Chondrocyte (in vitro differentiated cells): ENCODE measurements around the gene FCER1G. TPM values are rescaled to one million over a fixed set of nuclear protein-coding genes. Genes with fewer than 3 reads are reported as not detected.

Experiments used
- DNase-seq: peaks from one replicate; pipeline ENCODE4 v3.0.0; 2021; ENCODE audit warnings: mixed read lengths, low spot score
- H3K27ac Mint-ChIP-seq: one replicate; pipeline ENCODE4 v1.8.0; 2021; ENCODE audit warnings: mild to moderate bottlenecking, moderate library complexity, mixed read lengths; ENCODE audit not compliant: unreplicated experiment
- H3K27me3 Mint-ChIP-seq: 2 replicates; pipeline ENCODE4 v1.8.0; 2021; ENCODE audit warnings: low read depth, mixed read lengths
- H3K36me3 Mint-ChIP-seq: 2 replicates; pipeline ENCODE4 v1.8.0; 2021; ENCODE audit warnings: low read depth, mixed read lengths
- H3K4me1 Mint-ChIP-seq: 2 replicates; pipeline ENCODE4 v1.8.0; 2021; ENCODE audit warnings: low read depth, mild to moderate bottlenecking, mixed read lengths
- H3K4me3 Mint-ChIP-seq: one replicate; pipeline ENCODE4 v1.8.0; 2021; ENCODE audit warnings: mild to moderate bottlenecking, moderate library complexity, mixed read lengths; ENCODE audit not compliant: unreplicated experiment
- H3K9me3 Mint-ChIP-seq: 2 replicates; pipeline ENCODE4 v1.8.0; 2021; ENCODE audit warnings: low read depth, mixed read lengths
- CTCF ChIP-seq: fragments of 200-600 bp; sonication (generic); IDR thresholded peaks from 2 replicates; pipeline ENCODE4 v1.5.0; 2021; ENCODE audit warnings: antibody characterized with exemption, mild to moderate bottlenecking, moderate library complexity
- total RNA-seq: library from RNA; stranded (reverse); gene quantifications from 3 replicates; pipeline ENCODE4 v1.2.1, GENCODE V29; 2021

The FCER1G gene
- total RNA-seq, 1 donor from 2014 or later, result not detected

GRCh38 chr1:161198194-161198896 lies 16.8 kb upstream of the FCER1G start:
- no peaks in the 10 kb centered on the region for H3K27me3 Mint-ChIP-seq
- H3K36me3 Mint-ChIP-seq, result no peaks in the 10 kb centered on the region
- peak overlapping the region; percentile 65 for H3K4me3 Mint-ChIP-seq
- peak overlapping the region; percentile 41 for H3K27ac Mint-ChIP-seq
- H3K9me3 Mint-ChIP-seq, result no peaks in the 10 kb centered on the region
- peak; percentile 56 for TF ChIP-seq CTCF
- H3K4me1 Mint-ChIP-seq, result peaks cover 50% of the 10 kb centered on the region
- DNase-seq, result peak; percentile 91

GRCh38 chr1:161198897-161199431 lies 16.1 kb upstream of the FCER1G start, which contains the start of gene ADAMTS4:
Gene ADAMTS4, minus strand, starts transcription at chr1:161199054. Its CDS starts 427 bp downstream, at chr1:161198627.
- TF ChIP-seq CTCF, result no peak
- Mint-ChIP-seq H3K27me3 (no peaks in the 10 kb centered on the region), H3K4me3 (peak within 1 kb of the TSS; percentile 65), H3K36me3 (no peaks in the 10 kb centered on the region), H3K27ac (peak within 1 kb of the TSS; percentile 41), H3K4me1 (peaks cover 56% of the 10 kb centered on the region), H3K9me3 (no peaks in the 10 kb centered on the region)
- DNase-seq, result peak; percentile 38

GRCh38 chr1:161199506-161200139 lies 15.5 kb upstream of the FCER1G start:
- no peak overlapping the region for H3K4me3 Mint-ChIP-seq
- H3K27me3 Mint-ChIP-seq, result no peaks in the 10 kb centered on the region
- H3K4me1 Mint-ChIP-seq, result peaks cover 62% of the 10 kb centered on the region
- DNase-seq, result peak; percentile 37
- no peak for TF ChIP-seq CTCF
- H3K27ac Mint-ChIP-seq, result no peak overlapping the region
- peaks cover 6% of the 10 kb centered on the region for H3K36me3 Mint-ChIP-seq
- no peaks in the 10 kb centered on the region for H3K9me3 Mint-ChIP-seq

- Mint-ChIP-seq H3K4me1 (peaks cover 62% of the 10 kb centered on the region), H3K4me3 (no peak overlapping the region), H3K36me3 (peaks cover 7% of the 10 kb centered on the region), H3K27ac (peak overlapping the region; percentile 8), H3K27me3 (no peaks in the 10 kb centered on the region), H3K9me3 (no peaks in the 10 kb centered on the region)
- TF ChIP-seq CTCF, result no peak
- DNase-seq, result no peak
Measured at GRCh38 chr1:161200421-161200991, 14.6 kb upstream of the FCER1G start.
